Esophagus muscularis mucosa (tissue), 3 donors: ENCODE results near the gene DES.

Experiments
- POLR2A ChIP-seq: fragments of 450-650 bp; IDR thresholded peaks from one replicate; pipeline ENCODE4 v1.6.1; 2017; ENCODE audit warnings: antibody characterized with exemption, moderate library complexity, mild to moderate bottlenecking, low read depth
- POLR2AphosphoS5 ChIP-seq, 2 donors: sonication (generic); formaldehyde crosslinking; IDR thresholded peaks; one replicate each; pipeline ENCODE4 v1.6.1; 2017; ENCODE audit warnings: antibody characterized with exemption in 2 of 2
- TF ChIP-seq, protein P1 (sequence below), 3 experiments: fragments of 200-600 bp in 2 of 3; fragments of 450-650 bp in 1 of 3; sonication (generic) in 2 of 3; IDR thresholded peaks; one replicate each; pipeline ENCODE4 v1.5.1; 2017 to 2019; ENCODE audit warnings: antibody characterized with exemption in 3 of 3, mild to moderate bottlenecking in 2 of 3, moderate library complexity in 1 of 3

- TF ChIP-seq, protein P1, sequence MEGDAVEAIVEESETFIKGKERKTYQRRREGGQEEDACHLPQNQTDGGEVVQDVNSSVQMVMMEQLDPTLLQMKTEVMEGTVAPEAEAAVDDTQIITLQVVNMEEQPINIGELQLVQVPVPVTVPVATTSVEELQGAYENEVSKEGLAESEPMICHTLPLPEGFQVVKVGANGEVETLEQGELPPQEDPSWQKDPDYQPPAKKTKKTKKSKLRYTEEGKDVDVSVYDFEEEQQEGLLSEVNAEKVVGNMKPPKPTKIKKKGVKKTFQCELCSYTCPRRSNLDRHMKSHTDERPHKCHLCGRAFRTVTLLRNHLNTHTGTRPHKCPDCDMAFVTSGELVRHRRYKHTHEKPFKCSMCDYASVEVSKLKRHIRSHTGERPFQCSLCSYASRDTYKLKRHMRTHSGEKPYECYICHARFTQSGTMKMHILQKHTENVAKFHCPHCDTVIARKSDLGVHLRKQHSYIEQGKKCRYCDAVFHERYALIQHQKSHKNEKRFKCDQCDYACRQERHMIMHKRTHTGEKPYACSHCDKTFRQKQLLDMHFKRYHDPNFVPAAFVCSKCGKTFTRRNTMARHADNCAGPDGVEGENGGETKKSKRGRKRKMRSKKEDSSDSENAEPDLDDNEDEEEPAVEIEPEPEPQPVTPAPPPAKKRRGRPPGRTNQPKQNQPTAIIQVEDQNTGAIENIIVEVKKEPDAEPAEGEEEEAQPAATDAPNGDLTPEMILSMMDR (IDR thresholded peaks at IDR 0.05) = no peak
- TF ChIP-seq POLR2A = no peak
- no peak for TF ChIP-seq POLR2AphosphoS5 (IDR thresholded peaks at IDR 0.05)
Measured at GRCh38 chr2:219384083-219384713, 34.0 kb upstream of the DES start.
